ENCODE measurements around the gene HBS1L.
"Not testable (repeated sequence)": the region's sequence is repeated elsewhere in the genome, so short reads cannot be mapped to it uniquely, and the experiment has no call there.

The HBS1L gene

GRCh38 chr6:135075018-135075417 lies 20.4 kb upstream of the HBS1L start:
- DNase-seq (ENCODE audit: low spot score): no peak

- DNase-seq (ENCODE audit: low spot score): no peak
Measured at GRCh38 chr6:135073756-135074393, 19.3 kb upstream of the HBS1L start.

GRCh38 chr6:135073217-135073616 lies 18.6 kb upstream of the HBS1L start:
- no peak for DNase-seq (ENCODE audit: low spot score)

GRCh38 chr6:135072753-135073152 lies 18.1 kb upstream of the HBS1L start:
- no peak for DNase-seq (ENCODE audit: low spot score)

GRCh38 chr6:135071541-135071940 lies 16.9 kb upstream of the HBS1L start:
- no peak for DNase-seq (ENCODE audit: low spot score)

- no peak for DNase-seq (ENCODE audit: low spot score)
Measured at GRCh38 chr6:135067911-135068310, 13.3 kb upstream of the HBS1L start.

- DNase-seq (ENCODE audit: low spot score): no peak
Measured at GRCh38 chr6:135066806-135067205, 12.2 kb upstream of the HBS1L start.

GRCh38 chr6:135066397-135066796 lies 11.8 kb upstream of the HBS1L start:
- no peak for DNase-seq (ENCODE audit: low spot score)

- no peak for DNase-seq (ENCODE audit: low spot score)
Measured at GRCh38 chr6:135064586-135064985, 10.0 kb upstream of the HBS1L start.

GRCh38 chr6:135063926-135064325 lies 9.3 kb upstream of the HBS1L start:
- DNase-seq (ENCODE audit: low spot score): no peak

- no peak for DNase-seq (ENCODE audit: low spot score)
Measured at GRCh38 chr6:135062735-135063134, 8.1 kb upstream of the HBS1L start.

GRCh38 chr6:135060076-135060475 lies 5.5 kb upstream of the HBS1L start:
- DNase-seq (ENCODE audit: low spot score): no peak

- not testable (repeated sequence) for DNase-seq (ENCODE audit: low spot score)
Measured at GRCh38 chr6:135058299-135058698, 3.7 kb upstream of the HBS1L start.

- DNase-seq (ENCODE audit: low spot score): no peak
Measured at GRCh38 chr6:135056632-135057031, 2.0 kb upstream of the HBS1L start.

GRCh38 chr6:135054226-135054568 lies 425 bp downstream of the HBS1L start:
- DNase-seq (ENCODE audit: low spot score): no peak

- no peak for DNase-seq (ENCODE audit: low spot score)
Measured at GRCh38 chr6:135053406-135053805, 1.2 kb downstream of the HBS1L start.

- peak; percentile 16 for DNase-seq (ENCODE audit: low spot score)
Measured at GRCh38 chr6:135052939-135053338, 1.7 kb downstream of the HBS1L start.

- DNase-seq (ENCODE audit: low spot score): no peak
Measured at GRCh38 chr6:135048915-135049314, 5.7 kb downstream of the HBS1L start.

- DNase-seq (ENCODE audit: low spot score): no peak
Measured at GRCh38 chr6:135047336-135047735, 7.3 kb downstream of the HBS1L start.

- DNase-seq (ENCODE audit: low spot score): no peak
Measured at GRCh38 chr6:135046912-135047311, 7.7 kb downstream of the HBS1L start.

GRCh38 chr6:135044639-135045038 lies 10.0 kb downstream of the HBS1L start:
- no peak for DNase-seq (ENCODE audit: low spot score)

GRCh38 chr6:135043846-135044245 lies 10.8 kb downstream of the HBS1L start:
- DNase-seq (ENCODE audit: low spot score): no peak

- no peak for DNase-seq (ENCODE audit: low spot score)
Measured at GRCh38 chr6:135043364-135043763, 11.3 kb downstream of the HBS1L start.

- no peak for DNase-seq (ENCODE audit: low spot score)
Measured at GRCh38 chr6:135038335-135038734, 16.3 kb downstream of the HBS1L start.

GRCh38 chr6:135037541-135037940 lies 17.1 kb downstream of the HBS1L start:
- no peak for DNase-seq (ENCODE audit: low spot score)
